Kidney (tissue), 14 donors: ENCODE data around the gene GALNT17. TPM values are rescaled to one million over a fixed set of nuclear protein-coding genes. Genes with fewer than 3 reads are reported as not detected.

Source experiments
- DNase-seq, 5 donors: peaks; one replicate each; pipeline ENCODE4 v3.0.0-alpha.2; 2013 to 2020
- FAIRE-seq: peaks from 2 replicates; lab custom pipeline; 2012; peaks lifted over from hg19 to GRCh38; lab: Jason Lieb, UNC
- H3K27ac ChIP-seq, 2 donors: one replicate each; pipeline ENCODE4 v1.7.0; 2013; ENCODE audit warnings: low read depth in 2 of 2, low read length in 2 of 2, inconsistent platforms in 1 of 2
- H3K27me3 ChIP-seq: one replicate; pipeline ENCODE4 v1.7.1; 2013; ENCODE audit warnings: low read length, inconsistent platforms; ENCODE audit not compliant: control insufficient read depth, insufficient read depth
- H3K36me3 ChIP-seq, 3 donors: one replicate each; pipeline versions ENCODE4 v1.7.0 to v1.7.1; 2013; ENCODE audit warnings: low read length in 3 of 3, control low read depth in 1 of 3, inconsistent platforms in 1 of 3; ENCODE audit not compliant: insufficient read depth in 3 of 3, control insufficient read depth in 2 of 3
- H3K4me1 ChIP-seq, 3 donors: one replicate each; pipeline versions ENCODE4 v1.7.0 to v1.7.1; 2013; ENCODE audit warnings: low read length in 3 of 3, inconsistent platforms in 1 of 3, low read depth in 1 of 3; ENCODE audit not compliant: control insufficient read depth in 2 of 3, insufficient read depth in 2 of 3
- H3K4me3 ChIP-seq, 3 donors: one replicate each; pipeline versions ENCODE4 v1.7.0 to v1.8.1; 2013; ENCODE audit warnings: low read length in 3 of 3, control low read depth in 1 of 3, inconsistent platforms in 1 of 3
- H3K9ac ChIP-seq, 3 donors: one replicate each; pipeline versions ENCODE4 v1.7.0 to v1.7.1; 2013; ENCODE audit warnings: low read length in 3 of 3, control low read depth in 1 of 3, inconsistent platforms in 1 of 3
- H3K9me3 ChIP-seq, 3 donors: one replicate each; pipeline versions ENCODE4 v1.7.0 to v1.7.1; 2013; ENCODE audit warnings: low read length in 3 of 3, control low read depth in 1 of 3, inconsistent platforms in 1 of 3; ENCODE audit not compliant: control insufficient read depth in 2 of 3, insufficient read depth in 1 of 3
- intact Hi-C: fragments of 100-400 bp; cut with DNase I; formaldehyde crosslinking; loops from one replicate; pipeline ENCODE4 v1.11.1; 2022
- polyA plus RNA-seq: library from polyadenylated mRNA; stranded (reverse); fragments of 350-450 nt; fragmentation: Illumina TruSeq; extraction: RNeasy Lipid Tissue Mini Kit (QIAGEN cat#74804); gene quantifications from one replicate; pipeline ENCODE4 v1.2.3, GENCODE V29; 2014; ENCODE audit warnings: low read depth, low replicate concordance; ENCODE audit not compliant: insufficient read depth
- total RNA-seq: library from RNA; stranded (reverse); fragmentation: NEBNext Ultra II Directional; extraction: Animal tissue kit (Norgen Biotek cat#: 25700); gene quantifications from one replicate; pipeline ENCODE4 v1.2.1, GENCODE V29; 2021
- TF ChIP-seq, protein P1 (sequence below): IDR thresholded peaks from 3 replicates; pipeline ENCODE4 v1.5.1; 2012; ENCODE audit warnings: mild to moderate bottlenecking, moderate library complexity, borderline replicate concordance; ENCODE audit not compliant: insufficient read depth; ENCODE audit errors: extremely low read depth
- donor health status: control.
- donor health status: control.
- donor health status: control.
- donor health status: control.
- donor health status: control.
- donor health status: DM: yes; HTN: yes; CAD: no.
- donor health status: Normal renal cell carcinoma (clear cell type).

The GALNT17 gene
- total and polyA plus RNA-seq, 2 donors from 2014 or later, result 2.4 to 5.5 TPM

DNA sequence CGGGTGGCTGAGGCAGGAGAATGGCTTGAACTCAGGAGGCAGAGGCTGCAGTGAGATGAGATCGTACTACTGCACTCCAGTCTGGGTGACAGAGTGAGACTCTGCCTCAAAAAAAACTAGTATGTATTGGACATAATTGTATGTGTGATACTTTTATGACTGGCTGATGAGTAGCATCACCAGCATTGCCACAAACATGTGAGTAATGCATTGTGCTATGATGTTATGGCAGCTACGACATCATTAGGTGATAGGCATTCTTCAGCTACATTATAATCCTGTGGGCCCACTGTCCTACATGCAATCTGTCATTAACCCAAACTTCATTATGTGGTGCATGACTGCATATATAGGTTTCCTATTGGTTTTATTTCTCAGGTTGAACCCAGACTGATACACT is 352.4 kb downstream of the GALNT17 start:
- H3K4me3 ChIP-seq, result no peak overlapping the region
- H3K27me3 ChIP-seq, result no peaks in the 10 kb centered on the region
- no peak for FAIRE-seq
- H3K27ac ChIP-seq, result no peak overlapping the region
- H3K36me3 ChIP-seq, result no peaks in the 10 kb centered on the region
- H3K9ac ChIP-seq, result no peak overlapping the region
- no peak for DNase-seq
- no peaks in the 10 kb centered on the region for H3K4me1 ChIP-seq
- no peaks in the 10 kb centered on the region for H3K9me3 ChIP-seq
- TF ChIP-seq, protein P1, sequence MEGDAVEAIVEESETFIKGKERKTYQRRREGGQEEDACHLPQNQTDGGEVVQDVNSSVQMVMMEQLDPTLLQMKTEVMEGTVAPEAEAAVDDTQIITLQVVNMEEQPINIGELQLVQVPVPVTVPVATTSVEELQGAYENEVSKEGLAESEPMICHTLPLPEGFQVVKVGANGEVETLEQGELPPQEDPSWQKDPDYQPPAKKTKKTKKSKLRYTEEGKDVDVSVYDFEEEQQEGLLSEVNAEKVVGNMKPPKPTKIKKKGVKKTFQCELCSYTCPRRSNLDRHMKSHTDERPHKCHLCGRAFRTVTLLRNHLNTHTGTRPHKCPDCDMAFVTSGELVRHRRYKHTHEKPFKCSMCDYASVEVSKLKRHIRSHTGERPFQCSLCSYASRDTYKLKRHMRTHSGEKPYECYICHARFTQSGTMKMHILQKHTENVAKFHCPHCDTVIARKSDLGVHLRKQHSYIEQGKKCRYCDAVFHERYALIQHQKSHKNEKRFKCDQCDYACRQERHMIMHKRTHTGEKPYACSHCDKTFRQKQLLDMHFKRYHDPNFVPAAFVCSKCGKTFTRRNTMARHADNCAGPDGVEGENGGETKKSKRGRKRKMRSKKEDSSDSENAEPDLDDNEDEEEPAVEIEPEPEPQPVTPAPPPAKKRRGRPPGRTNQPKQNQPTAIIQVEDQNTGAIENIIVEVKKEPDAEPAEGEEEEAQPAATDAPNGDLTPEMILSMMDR, result no peak
- intact Hi-C loops, result no loop called here

GRCh38 chr7:71485586-71485985 is 353.6 kb downstream of the GALNT17 start:
- H3K4me1 ChIP-seq, result no peaks in the 10 kb centered on the region
- FAIRE-seq (no peak), DNase-seq (no peak)
- H3K27me3 ChIP-seq, result no peaks in the 10 kb centered on the region
- TF ChIP-seq, protein P1, result no peak
- H3K9ac ChIP-seq, result no peak overlapping the region
- H3K4me3 ChIP-seq, result no peak overlapping the region
- intact Hi-C loops, result no loop called here
- H3K36me3 ChIP-seq, result no peaks in the 10 kb centered on the region
- no peaks in the 10 kb centered on the region for H3K9me3 ChIP-seq
- H3K27ac ChIP-seq, result no peak overlapping the region

- Histone ChIP-seq H3K36me3 (no peaks in the 10 kb centered on the region), H3K27ac (no peak overlapping the region), H3K9me3 (no peaks in the 10 kb centered on the region), H3K4me3 (no peak overlapping the region), H3K27me3 (no peaks in the 10 kb centered on the region), H3K9ac (no peak overlapping the region), H3K4me1 (no peaks in the 10 kb centered on the region)
- intact Hi-C loops, result no loop called here
- DNase-seq (no peak), FAIRE-seq (no peak)
- TF ChIP-seq, protein P1, result no peak
Observed at GRCh38 chr7:71486414-71486813, 354.5 kb downstream of the GALNT17 start.
